ENCODE data around the gene TIAM1.

Gene TIAM1

GRCh38 chr21:31088474-31088751, 255.6 kb downstream of the TIAM1 start:
- no peaks in the 10 kb centered on the region for H3K4me1 ChIP-seq (ENCODE audit: control insufficient read depth in 2 of 2, insufficient read depth in 2 of 2, low read length in 2 of 2)

DNA sequence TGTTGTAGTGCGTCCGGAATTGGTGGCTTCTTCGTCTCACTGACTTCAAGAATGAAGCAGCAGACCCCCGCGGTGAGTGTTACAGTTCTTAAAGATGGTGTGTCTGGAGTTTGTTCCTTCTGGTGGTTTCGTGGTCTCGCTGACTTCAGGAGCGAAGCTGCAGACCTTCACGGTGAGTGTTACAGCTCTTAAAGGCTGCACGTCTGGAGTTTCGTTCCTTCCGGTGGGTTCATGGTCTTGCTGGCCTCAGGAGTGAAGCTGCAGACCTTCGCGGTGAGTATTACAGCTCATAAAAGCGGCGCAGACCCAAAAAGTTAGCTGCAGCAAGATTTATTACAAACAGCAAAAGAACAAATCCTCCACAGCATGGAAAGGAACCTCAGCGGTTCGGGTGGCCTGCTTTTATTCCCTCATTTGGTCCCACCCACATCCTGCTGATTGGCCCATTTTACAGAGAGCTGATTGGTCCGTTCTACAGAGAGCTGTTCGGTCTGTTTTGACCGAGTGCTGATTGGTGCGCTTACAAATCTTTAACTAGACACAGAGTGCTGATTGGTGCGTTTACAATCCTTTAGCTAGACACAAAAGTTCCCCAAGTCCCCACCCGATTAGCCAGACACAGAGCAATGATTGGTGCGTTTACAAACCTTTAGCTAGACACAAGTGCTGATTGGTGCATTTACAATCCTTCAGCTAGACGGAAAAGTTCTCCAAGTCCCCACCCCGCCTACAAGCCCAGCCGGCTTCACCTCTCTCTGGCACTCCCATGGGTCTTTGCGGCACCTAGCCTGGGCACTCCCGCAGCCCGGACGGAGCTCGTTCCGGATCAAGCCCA, 256.2 kb downstream of the TIAM1 start:
- no peaks in the 10 kb centered on the region for H3K27me3 ChIP-seq (ENCODE audit: control insufficient read depth in 2 of 2, insufficient read depth in 2 of 2, low read length in 2 of 2)
- H3K36me3 ChIP-seq (ENCODE audit: control insufficient read depth in 2 of 2, insufficient read depth in 2 of 2, low read length in 2 of 2) = no peaks in the 10 kb centered on the region
- H3K9ac ChIP-seq (ENCODE audit: low read depth in 1 of 2, low read length in 2 of 2) = no peak overlapping the region
- no peaks in the 10 kb centered on the region for H3K4me1 ChIP-seq (ENCODE audit: control insufficient read depth in 2 of 2, insufficient read depth in 2 of 2, low read length in 2 of 2)
- H3K9me3 ChIP-seq (ENCODE audit: control insufficient read depth in 2 of 2, low read length in 2 of 2) = no peaks in the 10 kb centered on the region
- no peak overlapping the region for H3K27ac ChIP-seq (ENCODE audit: low read depth in 2 of 2, low read length in 2 of 2)
- H3K4me3 ChIP-seq (ENCODE audit: low read length in 2 of 2) = no peak overlapping the region

More at GRCh38 chr21:31088474-31088751, 255.6 kb downstream of the TIAM1 start:
- H3K27ac ChIP-seq (ENCODE audit: low read depth in 2 of 2, low read length in 2 of 2) = no peak overlapping the region
- no peaks in the 10 kb centered on the region for H3K27me3 ChIP-seq (ENCODE audit: control insufficient read depth in 2 of 2, insufficient read depth in 2 of 2, low read length in 2 of 2)
- H3K36me3 ChIP-seq (ENCODE audit: control insufficient read depth in 2 of 2, insufficient read depth in 2 of 2, low read length in 2 of 2) = no peaks in the 10 kb centered on the region
- H3K9ac ChIP-seq (ENCODE audit: low read depth in 1 of 2, low read length in 2 of 2) = no peak overlapping the region
- no peak overlapping the region for H3K4me3 ChIP-seq (ENCODE audit: low read length in 2 of 2)
- no peaks in the 10 kb centered on the region for H3K9me3 ChIP-seq (ENCODE audit: control insufficient read depth in 2 of 2, low read length in 2 of 2)

DNA sequence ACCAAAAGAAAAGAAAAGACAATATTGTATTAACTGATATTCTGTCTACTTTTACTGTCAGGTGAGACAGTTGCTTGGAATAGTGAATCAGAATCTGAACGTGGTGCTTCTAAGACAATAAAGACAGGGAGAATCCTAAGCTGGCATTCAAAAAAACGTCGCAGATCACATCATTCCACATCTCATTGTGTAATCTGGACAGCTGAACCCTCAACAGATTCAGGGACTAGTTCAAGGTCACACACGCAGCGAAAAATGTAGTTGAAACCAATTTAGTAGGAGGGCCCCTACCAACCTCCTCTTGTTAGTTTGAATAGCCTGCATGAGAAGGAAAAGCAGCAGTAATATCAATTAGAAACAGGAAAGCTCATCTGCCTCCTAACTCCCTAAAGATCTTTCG, 259.4 kb downstream of the TIAM1 start:
- Histone ChIP-seq H3K4me3 (ENCODE audit: low read length in 2 of 2) (no peak overlapping the region), H3K27me3 (ENCODE audit: control insufficient read depth in 2 of 2, insufficient read depth in 2 of 2, low read length in 2 of 2) (no peaks in the 10 kb centered on the region), H3K9me3 (ENCODE audit: control insufficient read depth in 2 of 2, low read length in 2 of 2) (no peaks in the 10 kb centered on the region), H3K36me3 (ENCODE audit: control insufficient read depth in 2 of 2, insufficient read depth in 2 of 2, low read length in 2 of 2) (no peaks in the 10 kb centered on the region), H3K9ac (ENCODE audit: low read depth in 1 of 2, low read length in 2 of 2) (no peak overlapping the region), H3K4me1 (ENCODE audit: control insufficient read depth in 2 of 2, insufficient read depth in 2 of 2, low read length in 2 of 2) (no peaks in the 10 kb centered on the region), H3K27ac (ENCODE audit: low read depth in 2 of 2, low read length in 2 of 2) (no peak overlapping the region)

GRCh38 chr21:31078796-31079195, 265.3 kb downstream of the TIAM1 start:
- Histone ChIP-seq H3K9ac (ENCODE audit: low read depth in 1 of 2, low read length in 2 of 2) (no peak overlapping the region), H3K9me3 (ENCODE audit: control insufficient read depth in 2 of 2, low read length in 2 of 2) (no peaks in the 10 kb centered on the region), H3K27me3 (ENCODE audit: control insufficient read depth in 2 of 2, insufficient read depth in 2 of 2, low read length in 2 of 2) (no peaks in the 10 kb centered on the region), H3K27ac (ENCODE audit: low read depth in 2 of 2, low read length in 2 of 2) (no peak overlapping the region), H3K4me3 (ENCODE audit: low read length in 2 of 2) (no peak overlapping the region), H3K4me1 (ENCODE audit: control insufficient read depth in 2 of 2, insufficient read depth in 2 of 2, low read length in 2 of 2) (no peaks in the 10 kb centered on the region), H3K36me3 (ENCODE audit: control insufficient read depth in 2 of 2, insufficient read depth in 2 of 2, low read length in 2 of 2) (no peaks in the 10 kb centered on the region)

DNA sequence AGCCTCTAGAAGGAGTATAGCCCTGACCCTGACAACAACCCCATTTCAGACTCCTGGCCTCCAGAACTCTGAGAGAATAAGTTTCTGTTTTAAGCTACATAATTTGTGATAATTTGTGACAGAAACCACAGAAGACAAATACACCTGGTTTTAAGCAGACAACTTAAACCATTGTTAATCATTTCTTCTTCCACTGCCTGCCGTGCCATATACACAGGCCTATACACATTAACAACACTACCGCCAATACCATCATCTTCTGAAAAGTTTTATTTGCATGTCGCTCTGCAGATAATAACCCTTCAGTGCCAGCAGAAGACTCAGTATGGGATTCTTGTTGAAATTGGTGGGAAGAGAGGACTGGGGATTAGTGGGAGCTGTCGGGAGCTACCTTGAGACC, 265.8 kb downstream of the TIAM1 start:
- H3K4me3 ChIP-seq (ENCODE audit: low read length in 2 of 2) = no peak overlapping the region
- no peaks in the 10 kb centered on the region for H3K36me3 ChIP-seq (ENCODE audit: control insufficient read depth in 2 of 2, insufficient read depth in 2 of 2, low read length in 2 of 2)
- no peaks in the 10 kb centered on the region for H3K9me3 ChIP-seq (ENCODE audit: control insufficient read depth in 2 of 2, low read length in 2 of 2)
- no peaks in the 10 kb centered on the region for H3K4me1 ChIP-seq (ENCODE audit: control insufficient read depth in 2 of 2, insufficient read depth in 2 of 2, low read length in 2 of 2)
- no peaks in the 10 kb centered on the region for H3K27me3 ChIP-seq (ENCODE audit: control insufficient read depth in 2 of 2, insufficient read depth in 2 of 2, low read length in 2 of 2)
- no peak overlapping the region for H3K9ac ChIP-seq (ENCODE audit: low read depth in 1 of 2, low read length in 2 of 2)
- no peak overlapping the region for H3K27ac ChIP-seq (ENCODE audit: low read depth in 2 of 2, low read length in 2 of 2)

- no peaks in the 10 kb centered on the region for H3K4me1 ChIP-seq (ENCODE audit: control insufficient read depth in 2 of 2, insufficient read depth in 2 of 2, low read length in 2 of 2)
- no peak overlapping the region for H3K4me3 ChIP-seq (ENCODE audit: low read length in 2 of 2)
Measured at GRCh38 chr21:31075848-31076247, 268.2 kb downstream of the TIAM1 start.

DNA sequence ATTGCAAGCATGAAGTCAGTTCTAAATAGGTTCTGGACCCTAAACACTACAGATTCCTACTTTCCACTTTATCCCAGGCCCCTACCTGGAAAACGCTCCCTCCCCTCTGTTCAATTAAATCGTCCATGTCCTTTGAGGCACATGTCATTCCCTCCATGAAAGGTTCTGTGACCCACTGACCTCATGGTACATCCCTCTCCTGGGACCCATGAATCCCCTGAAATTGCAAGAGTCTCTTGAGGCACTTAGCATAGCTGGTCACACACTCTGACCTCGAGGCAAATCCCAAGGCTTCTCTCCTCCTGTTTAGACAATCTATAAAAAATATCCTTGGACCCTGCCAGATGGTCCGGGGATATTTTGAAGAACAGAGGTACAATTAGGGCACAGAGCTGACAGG, 271.5 kb downstream of the TIAM1 start:
- no peaks in the 10 kb centered on the region for H3K36me3 ChIP-seq (ENCODE audit: control insufficient read depth in 2 of 2, insufficient read depth in 2 of 2, low read length in 2 of 2)
- H3K9me3 ChIP-seq (ENCODE audit: control insufficient read depth in 2 of 2, low read length in 2 of 2) = no peaks in the 10 kb centered on the region
- H3K4me3 ChIP-seq (ENCODE audit: low read length in 2 of 2) = no peak overlapping the region
- H3K9ac ChIP-seq (ENCODE audit: low read depth in 1 of 2, low read length in 2 of 2) = no peak overlapping the region
- no peak overlapping the region for H3K27ac ChIP-seq (ENCODE audit: low read depth in 2 of 2, low read length in 2 of 2)
- no peaks in the 10 kb centered on the region for H3K4me1 ChIP-seq (ENCODE audit: control insufficient read depth in 2 of 2, insufficient read depth in 2 of 2, low read length in 2 of 2)
- H3K27me3 ChIP-seq (ENCODE audit: control insufficient read depth in 2 of 2, insufficient read depth in 2 of 2, low read length in 2 of 2) = no peaks in the 10 kb centered on the region

More at GRCh38 chr21:31075848-31076247, 268.2 kb downstream of the TIAM1 start:
- Histone ChIP-seq H3K9me3 (ENCODE audit: control insufficient read depth in 2 of 2, low read length in 2 of 2) (no peaks in the 10 kb centered on the region), H3K27ac (ENCODE audit: low read depth in 2 of 2, low read length in 2 of 2) (no peak overlapping the region), H3K27me3 (ENCODE audit: control insufficient read depth in 2 of 2, insufficient read depth in 2 of 2, low read length in 2 of 2) (no peaks in the 10 kb centered on the region), H3K9ac (ENCODE audit: low read depth in 1 of 2, low read length in 2 of 2) (no peak overlapping the region), H3K36me3 (ENCODE audit: control insufficient read depth in 2 of 2, insufficient read depth in 2 of 2, low read length in 2 of 2) (no peaks in the 10 kb centered on the region)
